Activated CD4-positive, CD25-positive, alpha-beta regulatory T cell treated with anti-CD3 and anti-CD28 coated beads, Interleukin-2, amount 50 U/mL, for 72 hours (primary cell): Measurements from ENCODE around the gene CCDC3.
"Not testable (repeated sequence)": the region's sequence is repeated elsewhere in the genome, so short reads cannot be mapped to it uniquely, and the experiment has no call there.

ENCODE experiments used
- DNase-seq: peaks from one replicate; pipeline ENCODE4 v3.0.0; 2021

CCDC3 gene

GRCh38 chr10:13001041-13001886 lies at the start of gene CCDC3:
Gene CCDC3 (minus strand): TSS chr10:13001713. CDS start chr10:13001570, 143 bp downstream.
- no peak for DNase-seq

GRCh38 chr10:13051126-13051694 lies 49.7 kb upstream of the CCDC3 start:
- no peak for DNase-seq

GRCh38 chr10:13049774-13050420 lies 48.4 kb upstream of the CCDC3 start:
- DNase-seq = no peak

- DNase-seq = no peak
These were observed 47.2 kb upstream of the CCDC3 start for GRCh38 chr10:13048762-13049161.

- no peak for DNase-seq
These were observed 46.2 kb upstream of the CCDC3 start for GRCh38 chr10:13047529-13048206.

GRCh38 chr10:13046851-13047528 lies 45.5 kb upstream of the CCDC3 start:
- no peak for DNase-seq

- no peak for DNase-seq
These were observed 42.0 kb upstream of the CCDC3 start for GRCh38 chr10:13043520-13043919.

GRCh38 chr10:13039761-13040160 lies 38.2 kb upstream of the CCDC3 start:
- DNase-seq = no peak

GRCh38 chr10:13038391-13038790 lies 36.9 kb upstream of the CCDC3 start:
- no peak for DNase-seq

GRCh38 chr10:13037832-13038231 lies 36.3 kb upstream of the CCDC3 start:
- no peak for DNase-seq

GRCh38 chr10:13036841-13037240 lies 35.3 kb upstream of the CCDC3 start:
- DNase-seq = no peak

GRCh38 chr10:13035731-13036130 lies 34.2 kb upstream of the CCDC3 start:
- not testable (repeated sequence) for DNase-seq

GRCh38 chr10:13026873-13027272 lies 25.4 kb upstream of the CCDC3 start:
- no peak for DNase-seq

- no peak for DNase-seq
These were observed 22.2 kb upstream of the CCDC3 start for GRCh38 chr10:13023754-13024153.

- DNase-seq = no peak
These were observed 17.8 kb upstream of the CCDC3 start for GRCh38 chr10:13019280-13019679.

- DNase-seq = no peak
These were observed 16.7 kb upstream of the CCDC3 start for GRCh38 chr10:13018171-13018570.

- no peak for DNase-seq
These were observed 15.4 kb upstream of the CCDC3 start for GRCh38 chr10:13016886-13017285.

GRCh38 chr10:13016426-13016825 lies 14.9 kb upstream of the CCDC3 start:
- no peak for DNase-seq

GRCh38 chr10:13006037-13006436 lies 4.5 kb upstream of the CCDC3 start:
- DNase-seq = no peak

- DNase-seq = no peak
These were observed 2.2 kb upstream of the CCDC3 start for GRCh38 chr10:13003759-13004158.

- no peak for DNase-seq
These were observed 1.5 kb upstream of the CCDC3 start for GRCh38 chr10:13003004-13003403.

GRCh38 chr10:13001887-13002212 lies 337 bp upstream of the CCDC3 start:
- no peak for DNase-seq

GRCh38 chr10:13000431-13000830 lies 1.1 kb downstream of the CCDC3 start:
- DNase-seq = no peak
